ENCODE data around the gene HEPACAM. TPM values are rescaled to one million over a fixed set of nuclear protein-coding genes. Genes with fewer than 3 reads are reported as not detected.

HEPACAM gene
- total RNA-seq, 1 donor, result 0.86 TPM

DNA sequence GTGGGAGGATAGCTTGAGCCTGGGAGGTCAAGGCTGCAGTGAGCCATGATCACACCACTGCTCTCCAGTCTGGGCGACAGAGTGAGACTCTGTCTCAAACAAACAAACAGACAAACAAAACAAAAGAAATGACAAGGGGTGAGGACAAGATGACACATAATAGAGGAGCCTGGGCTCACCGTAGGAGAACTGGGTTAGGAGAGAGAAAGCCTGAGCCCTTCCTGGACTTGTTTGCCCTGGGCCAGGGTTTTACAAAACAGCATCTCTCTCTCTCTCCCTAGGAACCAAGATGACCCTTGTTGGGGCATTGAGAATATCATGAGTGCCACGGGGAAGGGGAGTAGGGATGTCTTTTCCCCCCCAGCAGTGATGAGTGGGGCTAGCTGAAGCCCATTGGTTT, 54.9 kb downstream of the HEPACAM start:
- DNase-seq (ENCODE audit: low read depth), result no peak
- no peak overlapping the region for H3K4me3 ChIP-seq (ENCODE audit: low read depth, low read length)
- no peak for TF ChIP-seq CTCF (IDR thresholded peaks at IDR 0.05; ENCODE audit: insufficient read depth, low read depth, low read length)

GRCh38 chr11:124880290-124880611, 55.6 kb downstream of the HEPACAM start:
- TF ChIP-seq CTCF (IDR thresholded peaks at IDR 0.05; ENCODE audit: insufficient read depth, low read depth, low read length), result no peak
- no peak overlapping the region for H3K4me3 ChIP-seq (ENCODE audit: low read depth, low read length)

DNA sequence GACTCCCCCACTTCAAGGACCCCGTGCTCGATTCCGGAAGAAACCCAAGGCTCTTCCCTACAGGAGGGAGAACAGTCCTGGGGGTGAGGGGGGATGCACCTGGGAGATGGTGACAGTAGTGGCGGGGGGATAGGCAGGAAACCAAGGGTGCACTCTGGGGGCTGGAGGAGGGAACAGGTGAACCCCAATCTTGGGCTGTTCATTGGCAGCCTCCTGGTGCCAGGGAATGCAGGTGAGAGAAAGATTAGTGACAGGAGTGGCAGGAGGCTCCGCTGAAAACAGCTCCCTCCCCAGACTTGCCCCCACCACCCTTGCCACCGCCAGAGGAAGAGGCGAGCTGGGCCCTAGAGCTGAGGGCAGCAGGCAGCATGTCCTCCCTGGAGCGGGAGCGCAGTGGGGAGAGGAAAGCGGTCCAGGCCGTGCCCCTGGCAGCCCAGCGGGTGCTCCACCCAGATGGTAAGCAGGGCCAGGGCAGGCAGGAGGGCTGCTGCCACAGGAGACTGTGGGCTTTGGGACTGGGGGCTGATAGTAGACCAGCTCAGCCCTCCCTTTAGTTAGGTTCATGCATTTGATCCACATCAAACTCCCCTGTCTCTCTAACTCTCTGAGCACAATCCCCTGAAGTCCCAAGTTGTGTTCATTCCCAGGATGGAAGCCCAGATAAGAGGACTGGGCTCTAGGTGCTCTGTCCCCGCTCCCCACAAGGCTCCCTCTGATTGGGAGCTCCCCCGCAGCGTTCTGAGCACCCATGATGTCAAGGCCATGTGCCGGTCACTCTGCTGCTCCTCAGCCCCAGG, 56.2 kb downstream of the HEPACAM start:
- DNase-seq (ENCODE audit: low read depth), result no peak
- no peak for TF ChIP-seq CTCF (IDR thresholded peaks at IDR 0.05; ENCODE audit: insufficient read depth, low read depth, low read length)
- H3K4me3 ChIP-seq (ENCODE audit: low read depth, low read length), result no peak overlapping the region

More at GRCh38 chr11:124880290-124880611, 55.6 kb downstream of the HEPACAM start:
- DNase-seq (ENCODE audit: low read depth), result no peak

DNA sequence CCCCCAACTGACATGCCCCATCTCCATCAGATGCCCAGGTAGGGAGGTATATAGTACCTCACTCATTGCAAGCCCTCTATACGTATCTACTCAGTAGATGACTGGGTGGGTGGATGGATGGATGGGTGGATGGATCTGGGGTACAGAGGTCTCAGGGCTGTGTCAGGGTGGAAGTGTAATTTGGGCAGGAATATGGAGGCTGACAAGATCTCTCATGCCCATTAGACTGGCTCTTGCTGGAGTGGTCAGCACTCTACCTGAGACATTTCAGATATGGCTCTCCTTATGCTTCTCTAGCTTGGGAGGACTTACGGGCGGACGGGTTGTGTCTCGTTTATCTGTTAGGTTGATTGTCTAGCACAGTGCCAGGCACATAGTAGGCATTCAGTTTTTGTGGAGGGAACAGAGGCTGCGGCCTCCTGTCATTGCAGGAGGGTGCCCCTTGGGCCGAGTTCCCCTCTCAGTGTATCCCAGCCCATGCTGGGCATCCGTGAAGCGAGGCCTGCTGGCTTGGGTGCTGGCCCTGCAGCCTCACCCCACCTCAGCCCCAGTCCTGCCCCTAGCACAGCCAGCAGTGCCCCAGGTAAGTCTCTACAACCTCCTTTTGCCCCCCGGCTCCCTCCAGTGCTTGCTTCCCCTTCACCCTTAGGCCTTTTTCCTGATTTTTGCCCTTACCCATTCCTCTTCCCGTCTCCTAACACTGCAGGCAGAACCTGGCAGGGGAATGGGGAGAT, 56.9 kb downstream of the HEPACAM start:
- TF ChIP-seq CTCF (IDR thresholded peaks at IDR 0.05; ENCODE audit: insufficient read depth, low read depth, low read length), result no peak
- H3K4me3 ChIP-seq (ENCODE audit: low read depth, low read length), result no peak overlapping the region
- no peak for DNase-seq (ENCODE audit: low read depth)

- TF ChIP-seq CTCF (IDR thresholded peaks at IDR 0.05; ENCODE audit: insufficient read depth, low read depth, low read length), result no peak
Measured at GRCh38 chr11:124877910-124878758, 57.7 kb downstream of the HEPACAM start.

GRCh38 chr11:124877631-124877909, 58.3 kb downstream of the HEPACAM start:
- no peak for TF ChIP-seq CTCF (IDR thresholded peaks at IDR 0.05; ENCODE audit: insufficient read depth, low read depth, low read length)
- DNase-seq (ENCODE audit: low read depth), result no peak
- H3K4me3 ChIP-seq (ENCODE audit: low read depth, low read length), result no peak overlapping the region

More at GRCh38 chr11:124877910-124878758, 57.7 kb downstream of the HEPACAM start:
- no peak for DNase-seq (ENCODE audit: low read depth)
- no peak overlapping the region for H3K4me3 ChIP-seq (ENCODE audit: low read depth, low read length)

All from fibroblast of villous mesenchyme (primary cell).